ENCODE measurements around the gene SPINT1.

DNA sequence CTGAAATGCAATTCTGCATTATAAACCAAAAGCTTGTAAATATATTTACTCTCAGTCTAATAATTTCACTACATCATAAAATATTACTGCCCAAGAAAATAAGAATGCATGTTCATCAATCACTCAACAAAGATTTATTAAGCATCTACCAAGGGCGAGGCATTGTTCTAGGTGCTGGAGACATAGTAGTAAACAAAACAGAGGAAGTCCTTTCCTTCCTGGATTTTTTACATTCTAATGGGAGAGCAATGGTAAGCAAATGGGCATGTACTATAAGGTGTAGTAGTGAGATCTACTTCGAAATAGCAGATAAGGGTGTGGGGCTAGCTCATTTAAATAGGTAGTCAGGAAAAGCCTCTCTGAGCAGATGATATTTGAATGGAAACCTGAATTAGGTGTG is 47.8 kb upstream of the SPINT1 start:
- no peak for TF ChIP-seq CTCF (IDR thresholded peaks at IDR 0.05)
- TF ChIP-seq POLR2A (IDR thresholded peaks at IDR 0.05), result no peak
